Progenitor cell of endocrine pancreas (in vitro differentiated cells): Measurements from ENCODE around the gene NPIPB13. TPM values are rescaled to one million over a fixed set of nuclear protein-coding genes. Genes with fewer than 3 reads are reported as not detected.

Experiments
- total RNA-seq: library from RNA; stranded (reverse); gene quantifications from 2 replicates; pipeline ENCODE4 v1.2.1, GENCODE V29; 2021

NPIPB13 gene
- total RNA-seq, 1 donor from 2014 or later: 27.1 TPM

Other genes starting within 250 kb of the NPIPB13 start
- gene DOC2A, start 237.5 kb downstream of the NPIPB13 start, total RNA-seq: 4.4 and 5.0 TPM in 2 replicates
- gene C16orf92, start 225.3 kb downstream of the NPIPB13 start, total RNA-seq: not detected in 2 replicates
- 1.5 and 1.7 TPM in 2 replicates for gene TLCD3B, start 217.2 kb downstream of the NPIPB13 start, total RNA-seq
- gene ALDOA, start 182.7 kb downstream of the NPIPB13 start, total RNA-seq: 273 and 283 TPM in 2 replicates
- 142 and 144 TPM in 2 replicates for gene PPP4C, start 172.5 kb downstream of the NPIPB13 start, total RNA-seq
- 3.5 and 3.9 TPM in 2 replicates for gene TBX6, start 156.6 kb downstream of the NPIPB13 start, total RNA-seq
- 41.7 and 45.7 TPM in 2 replicates for gene YPEL3, start 152.3 kb downstream of the NPIPB13 start, total RNA-seq
- gene GDPD3, start 134.9 kb downstream of the NPIPB13 start, total RNA-seq: 13.3 and 13.8 TPM in 2 replicates
- gene MAPK3, start 125.3 kb downstream of the NPIPB13 start, total RNA-seq: 59.8 and 62.8 TPM in 2 replicates
- gene CORO1A, start 64.9 kb downstream of the NPIPB13 start, total RNA-seq: 1.6 and 3.8 TPM in 2 replicates
- gene BOLA2B, start 54.8 kb downstream of the NPIPB13 start, total RNA-seq: 65.0 and 71.5 TPM in 2 replicates
- 28.7 and 37.5 TPM in 2 replicates for gene SLX1A, start 54.6 kb downstream of the NPIPB13 start, total RNA-seq
- 33.0 and 33.3 TPM in 2 replicates for gene SULT1A3, start 49.2 kb downstream of the NPIPB13 start, total RNA-seq
- gene CD2BP2, start 106.8 kb upstream of the NPIPB13 start, total RNA-seq: 76.9 and 78.8 TPM in 2 replicates
- 51.0 and 51.8 TPM in 2 replicates for gene TBC1D10B, start 122.0 kb upstream of the NPIPB13 start, total RNA-seq
- 2.6 and 3.5 TPM in 2 replicates for gene MYL11, start 126.3 kb upstream of the NPIPB13 start, total RNA-seq
- gene SEPTIN1, start 134.1 kb upstream of the NPIPB13 start, total RNA-seq: 2.0 and 2.3 TPM in 2 replicates
- 59.7 and 62.6 TPM in 2 replicates for gene ZNF48, start 146.9 kb upstream of the NPIPB13 start, total RNA-seq
- 13.2 and 13.7 TPM in 2 replicates for gene ZNF771, start 159.1 kb upstream of the NPIPB13 start, total RNA-seq
- gene DCTPP1, start 181.6 kb upstream of the NPIPB13 start, total RNA-seq: 65.9 and 71.9 TPM in 2 replicates
- gene SEPHS2, start 197.4 kb upstream of the NPIPB13 start, total RNA-seq: 42.1 and 42.6 TPM in 2 replicates
- 0.49 and 0.53 TPM in 2 replicates for gene ITGAL, start 224.3 kb upstream of the NPIPB13 start, total RNA-seq